Gastrocnemius medialis (tissue), 4 donors: ENCODE data around the gene CBY1. TPM values are rescaled to one million over a fixed set of nuclear protein-coding genes. Genes with fewer than 3 reads are reported as not detected.

Experiments
- ATAC-seq, 2 donors: fragments of 150-250 bp; one replicate each; pipeline ENCODE4 v1.9.1; 2016
- DNase-seq, 2 donors: peaks; one replicate each; pipeline ENCODE4 v3.0.0-alpha.2; 2019
- H3K27ac ChIP-seq, 4 donors: fragments of 200-600 bp; sonication (generic); 1 replicate in 1 of 4; 2 replicates in 3 of 4; pipeline ENCODE4 v1.5.1; 2016 to 2018; ENCODE audit warnings: mild to moderate bottlenecking in 2 of 4, moderate library complexity in 1 of 4
- H3K27me3 ChIP-seq, 3 donors: fragments of 200-600 bp; sonication (generic) in 2 of 3; 1 replicate in 1 of 3; 2 replicates in 2 of 3; pipeline versions ENCODE4 v1.5.1 to v1.6.0; 2016 to 2019; ENCODE audit warnings: mild to moderate bottlenecking in 1 of 3, moderate library complexity in 1 of 3
- H3K36me3 ChIP-seq, 2 donors: fragments of 200-600 bp; sonication (generic) in 1 of 2; one replicate each; pipeline ENCODE4 v1.5.1; 2017 to 2018
- H3K4me1 ChIP-seq, 2 donors: fragments of 200-600 bp; sonication (generic) in 1 of 2; one replicate each; pipeline ENCODE4 v1.5.1; 2016 to 2017; ENCODE audit warnings: mild to moderate bottlenecking in 2 of 2
- H3K4me3 ChIP-seq, 4 donors: fragments of 200-600 bp; sonication (generic) in 3 of 4; 1 replicate in 1 of 4; 2 replicates in 3 of 4; pipeline ENCODE4 v1.5.1; 2016 to 2019; ENCODE audit warnings: mild to moderate bottlenecking in 2 of 4
- H3K9me3 ChIP-seq, 3 donors: fragments of 200-600 bp; sonication (generic) in 2 of 3; 1 replicate in 1 of 3; 2 replicates in 2 of 3; pipeline ENCODE4 v1.5.1; 2016 to 2019
- CTCF ChIP-seq, 5 experiments: fragments of 450-650 bp in 3 of 5; fragments of 200-600 bp in 2 of 5; sonication (generic) in 2 of 5; IDR thresholded peaks in 4 of 5; conservative IDR thresholded peaks in 1 of 5; 1 replicate in 4 of 5; 2 replicates in 1 of 5; pipeline ENCODE4 v1.5.1; 2016 to 2019; ENCODE audit warnings: antibody characterized with exemption in 5 of 5, mild to moderate bottlenecking in 3 of 5, moderate library complexity in 3 of 5
- POLR2A ChIP-seq, 2 donors: fragments of 450-650 bp; IDR thresholded peaks; one replicate each; pipeline ENCODE4 v1.6.1; 2017; ENCODE audit warnings: antibody characterized with exemption in 2 of 2, mild to moderate bottlenecking in 2 of 2, moderate library complexity in 2 of 2
- in situ Hi-C, 4 donors: fragments of 200-750 bp; cut with MboI; loops; one replicate each; pipeline versions ENCODE4 v1.15.0 to v1.8.0; 2017; ENCODE audit warnings: low sequenced_read_pairs in 4 of 4
- intact Hi-C: fragments of 100-400 bp; cut with DNase I; formaldehyde crosslinking; loops from one replicate; pipeline ENCODE4 v1.15.1; 2023; ENCODE audit warnings: low total_unique reads
- total RNA-seq, 4 donors: library from RNA; depleted of rRNA; stranded (reverse); fragments of >200 nt; gene quantifications; one replicate each; pipeline versions ENCODE4 v1.1.0 to v1.2.3, GENCODE V29; 2016

CBY1 gene
- total RNA-seq, result 10 to 100 TPM in 2 of 4 donors, 1 to 10 TPM in 2; 8.0 to 15.7 (median 12.6) TPM

- Histone ChIP-seq H3K4me1 (peaks cover 7 to 18% of the 10 kb centered on the region in 2 donors), H3K27ac (peak within 1 kb of the TSS; percentile 87 to 98 (median 92)), H3K4me3 (peak within 1 kb of the TSS; percentile 79 to 99 (median 92)), H3K27me3 (no peaks in the 10 kb centered on the region), H3K36me3 (peaks cover 0 to 6% of the 10 kb centered on the region in 2 donors), H3K9me3 (no peaks in the 10 kb centered on the region)
- in situ Hi-C loops, result no loop called here
- ATAC-seq (peak; percentile 93 to 95), DNase-seq (peak; percentile 64 to 72)
- intact Hi-C loops, result loop anchor here (1.0 to 2.0 kb wide), 2 partner anchors 86 to 152 kb away; partner anchors contain the start of gene DMC1
- TF ChIP-seq POLR2A (IDR thresholded peaks at IDR 0.05), result peak; percentile 72 to 76
- TF ChIP-seq CTCF (IDR thresholded peaks at IDR 0.05 in 4 of 5, conservative IDR thresholded peaks at IDR 0.05 in 1 of 5), result no peak
Measured at GRCh38 chr22:38656256-38657044, at the start of gene CBY1, which contains the start of gene FAM227A. TSS of gene CBY1 (plus strand) at chr22:38656638. CDS start at chr22:38668055, 11,417 bp downstream. TSS of gene FAM227A (minus strand) at chr22:38656392. CDS start at chr22:38650168, 6,224 bp downstream.

- DNase-seq (no peak), ATAC-seq (no peak)
- TF ChIP-seq CTCF (IDR thresholded peaks at IDR 0.05 in 4 of 5, conservative IDR thresholded peaks at IDR 0.05 in 1 of 5) (no peak), POLR2A (IDR thresholded peaks at IDR 0.05) (no peak)
- no peaks in the 10 kb centered on the region for H3K27me3 ChIP-seq
- no peaks in the 10 kb centered on the region for H3K36me3 ChIP-seq
- H3K4me3 ChIP-seq, result no peak overlapping the region
- no peaks in the 10 kb centered on the region for H3K9me3 ChIP-seq
- H3K4me1 ChIP-seq, result peaks cover 6 to 10% of the 10 kb centered on the region in 2 donors
- intact Hi-C loops, result no loop called here
- no peak overlapping the region for H3K27ac ChIP-seq
- in situ Hi-C loops, result no loop called here
Measured at GRCh38 chr22:38607680-38608079, 48.8 kb upstream of the CBY1 start.

- ATAC-seq (no peak), DNase-seq (no peak)
- Histone ChIP-seq H3K36me3 (no peaks in the 10 kb centered on the region), H3K27me3 (no peaks in the 10 kb centered on the region), H3K4me3 (no peak overlapping the region), H3K9me3 (no peaks in the 10 kb centered on the region), H3K27ac (no peak overlapping the region), H3K4me1 (peaks cover 9 to 11% of the 10 kb centered on the region in 2 donors)
- in situ Hi-C loops (no loop called here), intact Hi-C loops (no loop called here)
- TF ChIP-seq POLR2A (IDR thresholded peaks at IDR 0.05) (no peak), CTCF (IDR thresholded peaks at IDR 0.05 in 4 of 5, conservative IDR thresholded peaks at IDR 0.05 in 1 of 5) (no peak)
Measured at GRCh38 chr22:38608992-38609750, 47.3 kb upstream of the CBY1 start.

GRCh38 chr22:38610234-38610633, 46.2 kb upstream of the CBY1 start:
- no peak for DNase-seq
- no peak for ATAC-seq
- no peak overlapping the region for H3K27ac ChIP-seq
- no peaks in the 10 kb centered on the region for H3K27me3 ChIP-seq
- intact Hi-C loops, result no loop called here
- H3K4me1 ChIP-seq, result peaks cover 18 to 20% of the 10 kb centered on the region in 2 donors
- TF ChIP-seq POLR2A (IDR thresholded peaks at IDR 0.05) (no peak), CTCF (IDR thresholded peaks at IDR 0.05 in 4 of 5, conservative IDR thresholded peaks at IDR 0.05 in 1 of 5) (no peak)
- in situ Hi-C loops, result no loop called here
- no peaks in the 10 kb centered on the region for H3K9me3 ChIP-seq
- no peak overlapping the region for H3K4me3 ChIP-seq
- no peaks in the 10 kb centered on the region for H3K36me3 ChIP-seq
